GM21528 (cell line): ENCODE results near the gene FAM120B.
"Not testable (repeated sequence)": the region's sequence is repeated elsewhere in the genome, so short reads cannot be mapped to it uniquely, and the experiment has no call there.

Experiments
- ATAC-seq: cut with Tn5 transposase; IDR thresholded peaks from one replicate; pipeline ENCODE4 v1.9.1; 2021; ENCODE audit warnings: mild to moderate bottlenecking, moderate library complexity; ENCODE audit not compliant: unreplicated experiment, low FRiP score

The FAM120B gene

DNA sequence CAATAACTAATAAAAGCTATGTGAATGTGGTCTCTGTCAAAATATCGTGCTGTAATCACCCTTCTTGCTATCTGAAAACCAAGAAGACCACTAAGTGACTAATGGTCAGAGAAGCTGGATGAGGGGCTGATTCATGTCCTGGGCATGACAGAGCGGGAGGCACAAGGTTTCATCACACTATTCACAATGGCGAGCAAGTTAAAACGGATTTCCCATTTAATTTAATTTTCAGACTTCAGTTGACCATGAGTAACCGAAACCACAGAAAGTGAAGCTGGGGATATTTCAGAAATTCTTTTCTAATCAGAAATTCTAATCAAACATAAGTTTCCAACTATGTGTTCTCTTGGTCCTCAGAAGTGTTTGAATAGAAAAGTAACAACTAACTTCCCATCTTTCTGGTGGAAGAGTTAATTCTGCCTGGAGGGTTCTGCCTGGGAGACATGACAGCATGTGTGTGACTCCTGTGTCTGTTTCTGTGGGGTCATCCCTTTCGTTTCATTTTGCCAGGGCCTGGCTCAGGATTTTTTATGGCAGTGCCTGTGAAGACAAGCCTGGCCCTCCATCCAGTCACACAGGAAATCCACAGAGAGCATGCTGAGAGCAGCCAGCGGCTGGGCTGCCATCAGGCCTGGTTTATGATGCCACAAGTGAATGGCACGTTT is 98.9 kb downstream of the FAM120B start:
- ATAC-seq = no peak

DNA sequence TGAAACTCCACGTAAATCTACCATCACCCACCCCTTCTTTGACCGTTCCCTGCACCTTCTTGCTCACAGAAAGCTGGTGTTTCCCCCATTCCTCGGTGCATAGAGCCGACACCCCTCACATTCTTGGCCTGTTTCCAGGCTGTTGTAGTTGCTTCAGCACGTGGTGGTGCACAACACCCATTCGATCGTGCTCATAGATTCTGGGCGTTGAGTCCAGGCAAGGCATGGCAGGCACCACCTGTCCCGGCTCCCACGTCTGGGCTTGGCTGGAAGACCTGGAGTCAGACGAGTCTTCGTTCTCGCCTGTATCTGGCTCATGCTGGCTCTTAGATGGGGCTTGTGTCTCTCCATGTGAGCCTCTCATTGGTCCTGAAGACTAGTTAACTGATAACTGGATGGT is 100.6 kb downstream of the FAM120B start:
- no peak for ATAC-seq

DNA sequence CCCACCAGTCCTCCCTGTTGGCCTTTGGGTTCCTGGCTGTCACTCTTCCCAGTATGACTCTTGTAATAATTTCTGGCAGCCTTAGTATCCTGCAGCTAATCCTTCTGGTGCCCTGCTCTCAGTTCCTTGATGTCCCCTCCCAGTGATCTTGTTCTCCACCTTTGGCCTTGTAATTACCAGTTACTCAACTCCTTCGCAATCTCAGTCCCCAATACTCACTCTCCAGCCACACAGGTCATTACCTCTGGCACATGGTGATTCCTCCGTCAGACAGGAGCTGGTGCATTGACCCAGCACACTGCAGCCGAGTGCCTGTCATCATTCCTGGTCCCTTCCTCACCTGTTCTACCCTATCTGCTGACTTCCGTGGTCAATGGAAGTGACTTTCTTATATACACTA is 101.4 kb downstream of the FAM120B start:
- ATAC-seq = no peak

DNA sequence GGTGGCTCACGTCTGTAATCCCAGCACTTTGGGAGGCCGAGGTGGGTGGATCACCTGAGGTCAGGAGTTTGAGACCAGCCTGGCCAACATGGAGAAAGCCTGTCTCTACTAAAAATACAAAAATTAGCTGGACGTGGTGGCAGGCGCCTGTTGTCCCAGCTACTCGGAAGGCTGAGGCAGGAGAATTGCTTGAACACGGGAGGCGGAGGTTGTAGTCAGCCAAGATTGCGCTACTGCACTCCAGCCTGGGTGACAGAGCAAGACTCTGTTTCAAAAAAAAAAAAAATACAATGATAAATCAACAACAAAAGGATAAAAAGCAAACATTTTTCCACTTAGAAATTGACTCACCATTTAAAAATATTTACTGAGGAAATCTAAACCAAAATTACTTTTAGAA is 103.2 kb downstream of the FAM120B start:
- ATAC-seq = not testable (repeated sequence)

DNA sequence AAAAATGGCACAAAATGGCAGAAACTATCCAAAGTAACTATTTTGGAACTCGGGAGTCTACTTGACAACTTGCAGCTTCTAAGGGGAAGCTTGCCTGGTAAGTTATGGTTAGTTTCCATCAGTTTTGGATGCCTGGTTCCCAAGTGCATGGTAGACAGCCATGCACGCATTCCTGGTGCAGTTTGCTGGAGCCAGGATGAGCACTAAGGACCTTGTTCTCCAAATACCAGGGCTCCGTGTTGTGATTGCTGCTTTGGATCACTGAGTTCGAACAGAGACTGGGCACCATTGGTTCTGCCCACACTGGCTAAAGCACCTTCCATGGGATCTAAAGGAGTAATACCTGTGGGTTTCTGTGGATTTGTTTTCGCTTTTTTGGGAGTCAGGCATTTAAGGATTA is 103.7 kb downstream of the FAM120B start:
- ATAC-seq = no peak

DNA sequence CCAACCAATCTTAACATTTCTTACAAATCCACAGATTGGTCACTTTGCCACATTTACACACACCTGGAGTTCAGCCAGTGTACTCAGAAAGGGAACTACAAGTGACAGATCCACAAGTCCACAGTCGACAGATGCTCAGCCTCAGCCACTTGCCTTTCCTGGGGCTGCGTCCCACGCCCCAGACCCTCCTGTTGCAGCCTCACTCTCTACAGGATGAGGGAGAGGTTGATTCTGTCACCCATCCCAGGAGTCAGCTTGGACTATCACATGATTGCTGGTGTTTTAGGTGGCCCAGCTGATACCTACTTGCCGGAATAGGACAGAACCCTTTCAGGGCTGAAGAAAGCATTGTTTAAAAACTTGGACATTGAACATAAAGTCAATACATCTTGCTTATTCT is 108.8 kb downstream of the FAM120B start:
- ATAC-seq = no peak

DNA sequence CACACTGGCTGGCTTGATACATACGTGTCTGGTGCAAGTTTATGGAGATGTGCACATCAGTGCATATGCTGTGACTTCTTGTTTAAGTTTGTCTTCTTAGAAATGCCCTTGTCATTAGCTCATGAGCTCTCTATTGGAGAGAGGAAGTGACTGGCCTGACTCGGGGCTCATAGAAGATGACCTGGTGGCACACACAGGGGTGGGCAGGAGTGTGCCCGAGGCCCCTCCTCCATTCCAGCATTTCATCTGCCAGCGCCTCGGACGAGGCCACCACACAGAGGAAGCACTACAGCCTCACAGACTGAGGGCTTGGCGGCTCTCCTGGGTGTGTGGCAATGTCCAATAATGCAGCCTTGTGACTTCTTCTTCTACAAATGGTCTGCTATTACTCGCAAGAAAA is 109.7 kb downstream of the FAM120B start:
- ATAC-seq = no peak

DNA sequence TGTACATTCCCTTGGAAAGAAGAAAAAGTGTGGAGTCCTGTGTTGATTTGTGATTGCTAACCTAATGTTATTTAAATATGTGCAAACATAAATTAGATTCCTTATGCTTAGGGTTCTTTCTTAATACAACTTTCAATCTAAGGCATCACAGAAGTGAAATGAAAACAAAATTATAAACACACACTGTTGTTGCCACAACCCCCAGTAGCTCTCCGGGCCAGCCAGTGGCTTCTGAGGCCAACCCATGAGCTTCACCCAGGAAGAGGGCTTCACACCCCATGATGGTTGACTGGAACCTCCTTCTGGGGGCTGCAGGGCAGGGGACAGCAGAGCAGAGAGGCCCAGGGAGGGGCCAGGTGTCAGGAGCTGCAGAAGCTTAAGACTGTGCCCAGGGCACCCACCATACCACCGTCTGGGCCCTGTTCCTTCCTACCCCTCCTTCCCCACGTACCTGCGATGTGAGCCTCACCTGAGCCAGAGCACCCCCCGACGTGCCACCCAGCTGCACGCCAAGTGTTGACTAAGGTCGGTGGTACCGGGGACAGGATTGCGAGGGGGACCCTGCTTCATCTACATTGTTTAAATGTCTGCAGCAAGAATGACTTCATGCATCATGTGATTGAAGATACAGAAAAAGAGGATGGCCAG is 110.5 kb downstream of the FAM120B start:
- no peak for ATAC-seq

DNA sequence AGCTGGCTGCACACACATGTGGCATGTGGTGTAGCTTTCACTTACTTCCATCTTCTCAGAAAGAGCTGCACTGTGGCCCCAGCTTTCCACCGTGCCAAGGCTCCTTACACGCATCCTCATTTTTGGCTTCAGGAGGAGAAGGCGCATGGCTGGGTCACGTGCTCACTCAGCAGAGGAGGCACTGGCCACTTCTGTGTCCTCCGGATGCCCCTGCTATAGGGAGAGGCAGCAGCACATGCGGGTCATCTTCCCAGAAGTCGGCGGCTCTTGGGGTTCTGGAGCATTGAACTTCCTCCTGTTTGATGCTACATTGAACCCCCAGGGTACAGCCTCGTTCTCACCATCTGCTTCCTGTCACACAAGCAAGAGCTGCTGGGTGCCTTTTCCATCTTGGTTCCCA is 111.3 kb downstream of the FAM120B start:
- ATAC-seq = no peak

DNA sequence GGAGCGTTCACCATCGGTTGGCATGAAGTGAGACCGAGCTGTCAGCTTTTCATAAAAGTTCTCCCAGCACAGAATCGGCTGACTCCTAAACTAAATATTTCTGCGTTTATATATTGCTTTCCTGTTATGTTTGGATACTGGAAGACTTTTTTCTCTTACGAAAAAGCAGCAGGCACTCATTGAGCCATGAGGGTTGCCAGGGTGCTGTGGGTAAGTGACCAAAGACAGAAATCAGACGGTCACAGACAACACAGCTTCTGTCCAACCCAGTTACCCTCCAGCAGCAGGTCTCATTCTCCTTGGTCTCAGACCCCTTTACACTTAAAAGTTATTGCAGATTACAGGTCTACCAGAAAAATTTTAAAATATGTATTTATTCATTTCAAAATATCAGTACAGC is 113.7 kb downstream of the FAM120B start:
- ATAC-seq = no peak

DNA sequence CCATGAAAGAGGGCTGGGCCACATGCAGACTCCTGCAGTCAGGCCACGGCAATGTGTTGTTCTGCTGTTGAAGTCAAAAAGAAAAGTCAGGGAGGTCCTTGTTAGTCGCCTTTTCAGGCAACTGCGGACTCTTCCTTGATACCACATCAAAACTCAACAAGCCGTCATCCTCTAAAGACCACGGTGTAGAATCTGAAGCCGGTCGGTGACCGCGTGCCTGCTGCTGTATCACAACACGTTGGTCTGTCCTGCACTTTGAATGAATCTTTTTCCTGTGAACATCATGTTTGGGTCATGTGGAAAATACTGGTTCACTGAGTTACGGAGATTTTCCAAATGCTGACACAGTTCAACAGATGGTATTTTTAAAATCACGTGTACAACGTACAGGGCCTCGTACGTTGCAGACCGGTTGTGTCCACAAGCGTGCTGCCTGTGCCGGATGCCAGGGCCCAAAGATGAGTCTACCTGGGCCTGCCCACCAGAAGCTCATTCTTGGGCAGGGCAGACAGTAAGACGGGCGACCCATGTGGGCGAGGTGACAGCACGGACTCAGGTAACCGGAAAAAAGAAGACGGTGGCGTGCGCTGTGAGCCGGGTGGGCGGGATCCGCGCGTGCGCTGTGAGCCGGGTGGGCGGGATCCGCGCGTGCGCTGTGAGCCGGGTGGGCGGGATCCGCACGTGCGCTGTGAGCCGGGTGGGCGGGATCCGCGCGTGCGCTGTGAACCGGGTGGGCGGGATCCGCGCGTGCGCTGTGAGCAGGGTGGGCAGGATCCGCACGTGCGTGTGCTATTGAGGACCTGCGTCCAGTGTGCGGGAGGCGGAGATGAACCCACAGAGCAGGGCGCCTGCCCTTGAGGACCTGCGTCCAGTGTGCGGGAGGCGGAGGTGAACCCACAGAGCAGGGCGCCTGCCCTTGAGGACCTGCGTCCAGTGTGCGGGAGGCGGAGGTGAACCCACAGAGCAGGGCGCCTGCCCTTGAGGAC is 114.5 kb downstream of the FAM120B start:
- no peak for ATAC-seq

DNA sequence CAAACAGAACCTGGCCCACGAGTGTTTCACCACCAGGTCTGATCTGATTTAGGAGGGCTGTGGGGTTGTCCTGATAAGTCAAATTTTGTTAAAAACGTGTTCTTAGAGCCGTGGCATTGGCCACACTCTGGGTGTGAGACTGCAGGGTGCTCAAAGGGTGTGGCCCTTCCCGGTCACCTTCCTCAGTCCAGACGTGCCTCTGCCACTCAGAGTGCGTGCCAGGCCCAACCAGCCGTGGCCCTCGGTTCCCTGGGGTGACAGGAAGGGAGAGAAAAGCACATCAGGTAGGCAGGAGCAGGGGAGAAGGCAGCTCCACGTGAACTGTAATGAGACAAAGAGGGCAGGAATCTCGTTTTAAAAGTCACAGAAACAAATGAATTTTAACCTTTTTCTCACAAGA is 115.4 kb downstream of the FAM120B start:
- no peak for ATAC-seq

DNA sequence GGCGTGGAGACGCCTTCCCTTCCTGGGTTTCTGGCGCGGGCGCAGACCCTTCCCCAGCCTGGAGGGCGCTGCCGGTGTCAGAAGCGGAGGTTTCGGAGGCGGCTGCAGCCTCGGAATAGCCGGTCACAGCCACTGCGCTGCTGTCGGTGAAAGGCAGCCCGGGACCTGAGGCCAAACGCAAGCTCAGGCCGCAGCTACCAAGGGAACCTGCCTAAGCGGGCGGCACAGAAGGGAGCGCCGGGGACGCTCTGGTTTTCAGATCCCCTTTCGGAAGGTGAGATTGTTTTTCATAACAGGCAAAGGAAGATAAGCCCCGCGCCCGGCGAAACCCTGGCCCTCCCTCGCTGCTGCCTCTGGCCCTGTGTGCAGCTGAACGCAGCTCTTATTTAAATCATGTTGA is 116.5 kb downstream of the FAM120B start:
- no peak for ATAC-seq

DNA sequence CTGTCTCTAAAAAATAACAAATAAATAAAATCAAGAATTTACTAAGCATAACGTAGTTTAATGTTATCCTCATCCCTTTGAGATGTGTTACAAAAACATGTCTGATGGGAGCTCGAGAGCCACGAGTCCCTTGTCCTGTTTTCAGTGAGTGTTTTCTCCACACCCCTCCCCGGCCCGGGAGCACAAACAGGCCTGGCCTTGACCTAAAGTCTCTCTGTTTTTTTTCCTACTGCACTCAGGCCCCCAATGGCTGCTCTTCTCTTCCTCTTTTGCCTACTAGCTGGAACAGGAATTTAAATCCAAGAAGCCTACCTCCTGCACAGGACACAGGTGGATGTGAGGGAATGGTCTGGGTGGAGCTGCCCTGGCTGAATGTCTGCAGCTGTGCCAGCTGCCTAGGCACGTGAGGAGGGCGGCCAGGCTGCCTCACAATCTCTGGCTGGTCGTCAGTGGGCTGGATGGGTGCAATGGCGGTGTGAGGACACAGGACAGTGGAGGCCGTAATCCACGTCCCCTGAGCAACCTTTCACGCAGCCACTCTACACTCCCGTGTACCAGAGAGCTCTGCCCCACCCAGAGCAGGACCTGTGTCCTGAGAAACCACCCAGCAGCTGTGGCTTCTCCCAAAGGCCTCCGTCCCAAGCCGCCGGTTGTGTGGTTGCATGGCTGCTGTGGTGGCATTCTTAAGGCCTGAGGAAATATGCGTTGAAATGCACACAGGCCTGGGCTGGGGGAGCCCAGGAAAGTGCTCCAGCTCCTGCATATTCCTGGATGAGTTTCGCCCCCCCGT is 117.5 kb downstream of the FAM120B start:
- ATAC-seq = no peak

DNA sequence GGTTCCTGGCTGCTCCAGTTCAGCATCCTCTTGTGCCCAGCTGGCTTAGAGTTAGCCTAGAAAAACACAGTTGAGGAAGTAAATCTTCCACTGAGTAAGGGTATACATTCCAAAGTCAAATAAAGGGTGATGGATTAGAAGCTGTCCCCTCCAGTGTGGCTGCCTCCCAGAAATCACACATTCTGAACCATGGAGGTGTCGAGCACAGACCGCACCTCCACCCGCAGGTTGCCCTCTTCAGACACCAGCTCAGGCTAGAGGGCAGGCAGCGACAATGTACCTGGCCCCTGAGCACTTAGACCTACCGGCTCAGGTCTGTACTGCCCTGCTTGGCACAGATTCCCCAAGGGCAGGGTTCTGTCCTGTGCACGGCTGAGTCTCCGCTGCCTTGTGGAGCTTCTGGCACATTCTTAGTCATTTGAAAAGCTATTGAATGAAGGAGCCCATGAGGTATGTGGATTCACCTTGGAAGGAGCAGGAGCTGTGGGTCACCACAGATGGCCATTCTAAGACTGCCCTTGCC is 118.1 kb downstream of the FAM120B start:
- ATAC-seq = no peak

DNA sequence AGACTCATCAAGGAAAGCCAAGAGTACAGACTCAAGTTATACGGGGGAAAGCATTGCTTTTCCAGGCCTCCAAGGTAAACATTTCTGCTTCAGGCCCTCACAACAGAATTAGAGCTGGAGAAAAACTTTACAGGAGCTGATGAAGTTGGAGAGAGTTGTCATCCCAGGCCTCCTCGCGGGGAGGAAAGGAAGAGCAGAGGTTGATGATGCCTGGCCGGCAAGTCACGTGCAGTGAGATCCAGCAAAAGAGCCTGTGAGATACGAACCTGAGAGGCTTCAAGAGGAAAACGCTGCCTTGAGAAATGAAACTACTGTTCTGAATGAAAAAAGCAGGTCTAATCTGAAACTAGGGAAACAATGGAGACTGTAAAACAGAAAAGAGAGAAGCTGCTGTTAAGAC is 122.9 kb downstream of the FAM120B start:
- no peak for ATAC-seq

DNA sequence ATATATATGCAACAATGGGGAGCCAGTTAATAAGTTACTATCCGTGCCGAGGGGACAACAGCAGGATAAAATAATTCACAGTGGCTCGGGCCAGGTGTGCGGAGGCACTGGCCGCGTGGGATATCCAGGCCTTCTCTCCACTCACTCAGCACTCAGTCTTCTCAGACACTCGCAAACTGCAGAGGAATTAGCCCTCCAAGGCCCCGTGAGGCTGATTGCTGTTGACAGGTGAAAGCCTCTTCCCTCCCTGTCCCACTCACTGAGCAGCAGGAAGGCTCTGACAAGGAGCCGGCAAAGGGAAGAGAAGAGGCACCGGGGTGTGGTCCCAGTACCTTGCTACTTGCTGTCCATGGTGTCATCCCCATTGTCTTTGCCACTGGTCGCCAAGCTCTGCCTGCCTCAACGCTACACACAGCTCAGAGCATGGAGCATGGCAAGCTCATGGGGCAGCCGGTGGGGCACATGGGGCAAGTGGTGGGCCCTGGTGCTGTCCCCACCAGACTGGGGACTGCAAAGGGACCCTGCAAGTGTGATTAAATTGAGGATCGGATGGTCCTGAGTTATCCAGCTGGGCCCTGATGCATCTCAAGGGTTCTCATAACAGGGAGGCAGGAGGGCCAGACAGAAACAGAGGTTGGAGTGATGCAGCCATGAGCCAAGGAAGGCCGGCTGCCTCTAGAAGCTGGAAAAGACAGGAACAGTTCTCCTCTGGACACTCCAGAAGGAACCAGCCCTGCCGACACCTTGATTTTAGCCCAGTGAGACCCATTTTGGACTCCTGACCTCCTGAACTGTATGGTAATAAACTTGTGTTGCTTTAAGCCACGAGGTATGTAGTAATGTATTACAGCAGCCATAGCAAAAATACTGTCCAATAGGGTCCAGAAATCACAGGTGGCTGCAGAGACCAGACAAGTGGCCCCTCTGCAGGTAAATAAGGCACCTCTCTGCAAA is 126.9 kb downstream of the FAM120B start:
- no peak for ATAC-seq

DNA sequence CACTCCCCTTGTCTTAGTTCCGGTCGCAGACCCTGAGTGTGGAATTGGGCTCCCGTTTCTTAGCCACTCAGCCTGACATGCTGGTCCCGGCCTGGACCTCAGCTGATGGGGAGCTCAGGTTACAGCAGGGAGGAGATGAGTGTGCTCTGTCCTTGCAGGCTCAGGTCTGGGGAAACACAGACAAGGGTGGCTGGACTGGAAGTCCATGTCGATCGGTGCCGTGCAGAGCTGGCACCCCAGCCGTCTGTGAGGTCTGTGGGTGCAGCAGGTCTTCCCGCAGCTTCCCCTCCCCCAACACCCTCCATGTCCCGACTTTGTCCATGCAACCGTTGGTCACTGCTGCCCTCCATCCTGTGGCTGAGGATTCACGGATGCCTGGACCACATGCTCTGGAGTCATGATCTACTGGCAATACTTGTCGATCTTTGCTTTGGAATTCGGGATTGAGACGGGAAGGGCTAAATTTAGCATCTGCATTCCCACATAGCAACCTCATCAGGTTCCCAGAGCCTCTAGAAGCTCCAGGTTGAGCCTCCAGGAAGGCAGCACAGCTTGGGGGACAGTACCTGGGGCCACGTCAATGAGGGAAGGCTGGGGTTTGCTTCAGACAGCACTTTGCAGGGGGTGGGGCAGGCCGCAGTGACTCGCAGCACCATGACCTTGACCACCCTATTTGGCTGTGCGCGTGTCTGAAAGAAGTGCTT is 127.7 kb downstream of the FAM120B start:
- ATAC-seq = no peak

DNA sequence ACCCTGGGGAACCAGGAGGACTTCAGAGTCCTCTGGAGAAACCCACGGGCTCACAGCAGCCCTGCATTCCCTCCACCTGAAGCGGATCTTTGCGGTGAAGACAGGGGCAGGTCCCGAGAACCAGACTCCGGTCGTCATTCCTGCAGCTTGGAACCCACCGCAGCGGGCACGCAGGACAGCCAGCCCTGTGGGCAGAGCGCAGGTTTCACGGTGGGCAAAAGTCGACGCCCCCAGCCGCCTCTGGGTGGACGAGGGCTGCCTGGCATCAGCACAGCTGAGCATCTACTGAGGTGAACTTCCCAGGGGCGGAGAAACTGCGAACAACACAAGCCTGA is 128.2 kb downstream of the FAM120B start:
- no peak for ATAC-seq
